Activated CD8-positive, alpha-beta T cell treated with anti-CD3 and anti-CD28 coated beads, Interleukin-2, amount 10 ng/mL, durations not matched to agents 7 days and 5 days (primary cell): ENCODE results near the gene HGFAC. TPM values are rescaled to one million over a fixed set of nuclear protein-coding genes. Genes with fewer than 3 reads are reported as not detected.

Experiments used
- ATAC-seq: fragments of 150-1000 bp; cut with Tn5 transposase; one replicate; pipeline ENCODE4 v1.10.0; 2021; ENCODE audit warnings: moderate library complexity
- CTCF ChIA-PET: fragments of 350-600 bp; sonication (Branson Sonifier 250); formaldehyde crosslinking; loops from one replicate; lab custom pipeline; 2021; ENCODE audit warnings: antibody characterized with exemption; lab: Charles Lee
- POLR2A ChIA-PET: fragments of 350-600 bp; sonication (Branson Sonifier 250); formaldehyde crosslinking; loops from one replicate; lab custom pipeline; 2021; ENCODE audit warnings: antibody characterized with exemption; lab: Charles Lee
- DNase-seq: peaks from one replicate; pipeline ENCODE4 v3.0.0-alpha.2; 2020
- H3K27ac Mint-ChIP-seq: one replicate; pipeline ENCODE4 v1.8.0; 2021; ENCODE audit warnings: mild to moderate bottlenecking, mixed read lengths
- H3K27me3 Mint-ChIP-seq: one replicate; pipeline ENCODE4 v1.8.0; 2021; ENCODE audit warnings: low read depth, mixed read lengths
- H3K36me3 Mint-ChIP-seq: one replicate; pipeline ENCODE4 v1.8.0; 2021; ENCODE audit warnings: low read depth, mixed read lengths
- H3K4me1 Mint-ChIP-seq: one replicate; pipeline ENCODE4 v1.8.0; 2021; ENCODE audit warnings: low read depth, mixed read lengths
- H3K4me3 Mint-ChIP-seq: one replicate; pipeline ENCODE4 v1.8.0; 2021; ENCODE audit warnings: mild to moderate bottlenecking, mixed read lengths
- H3K9me3 Mint-ChIP-seq: one replicate; pipeline ENCODE4 v1.8.0; 2022; ENCODE audit warnings: mixed read lengths; ENCODE audit not compliant: insufficient read depth
- total RNA-seq, 2 experiments: library from RNA; stranded (reverse); gene quantifications; one replicate each; pipeline ENCODE4 v1.2.3, GENCODE V29; 2021

HGFAC gene
- total RNA-seq, 2 experiments from 2014 or later = not detected

DNA sequence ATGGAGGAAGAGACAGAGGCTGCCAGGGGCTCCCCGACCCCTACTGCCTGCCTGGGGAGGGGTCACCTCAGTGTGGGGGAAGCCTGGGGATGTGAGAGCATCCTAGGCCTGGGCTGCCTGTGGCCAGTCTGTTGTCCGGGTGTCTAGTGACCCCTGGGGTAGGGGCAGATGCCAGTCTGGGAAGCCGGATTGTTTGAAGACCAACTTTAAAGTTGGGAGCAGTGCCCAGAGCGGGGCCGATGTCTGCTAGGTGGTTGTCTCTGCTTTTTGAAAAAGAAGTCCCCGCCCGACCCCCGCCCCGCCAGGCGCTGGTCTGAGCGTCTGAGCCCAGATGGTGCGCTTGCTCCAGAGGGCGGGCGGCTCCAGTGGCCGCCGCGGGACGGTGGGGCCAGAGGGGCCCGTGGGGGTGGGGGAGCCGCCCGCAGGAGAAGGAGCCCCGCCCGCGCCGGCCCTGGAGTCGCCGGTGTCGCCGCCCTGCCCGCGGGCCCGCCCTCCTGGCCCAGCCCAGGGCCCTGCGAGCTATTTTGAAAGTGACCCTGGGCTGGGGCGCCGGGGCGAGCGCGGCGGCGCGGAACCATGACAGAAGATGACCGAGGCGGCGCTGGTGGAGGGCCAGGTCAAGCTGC is 21.1 kb downstream of the HGFAC start, which contains the start of gene DOK7:
Gene DOK7, plus strand, starts transcription at position 517 of the 626 bp plus-strand sequence. Its CDS starts 70 bp downstream, at position 587.
- no peak within 1 kb of the TSS for H3K4me3 Mint-ChIP-seq
- DNase-seq (no peak), ATAC-seq (no peak)
- H3K27me3 Mint-ChIP-seq = peaks cover 15% of the 10 kb centered on the region
- H3K9me3 Mint-ChIP-seq = no peaks in the 10 kb centered on the region
- CTCF ChIA-PET = no interaction called here
- H3K4me1 Mint-ChIP-seq = no peaks in the 10 kb centered on the region
- no peaks in the 10 kb centered on the region for H3K36me3 Mint-ChIP-seq
- no peak within 1 kb of the TSS for H3K27ac Mint-ChIP-seq
- POLR2A ChIA-PET = no interaction called here

- Mint-ChIP-seq H3K36me3 (no peaks in the 10 kb centered on the region), H3K27me3 (peaks cover 12% of the 10 kb centered on the region), H3K4me1 (no peaks in the 10 kb centered on the region), H3K4me3 (no peak overlapping the region), H3K27ac (no peak overlapping the region), H3K9me3 (no peaks in the 10 kb centered on the region)
- DNase-seq (no peak), ATAC-seq (no peak)
- POLR2A ChIA-PET = no interaction called here
- CTCF ChIA-PET = no interaction called here
Measured at GRCh38 chr4:3463556-3464348, 22.0 kb downstream of the HGFAC start.

DNA sequence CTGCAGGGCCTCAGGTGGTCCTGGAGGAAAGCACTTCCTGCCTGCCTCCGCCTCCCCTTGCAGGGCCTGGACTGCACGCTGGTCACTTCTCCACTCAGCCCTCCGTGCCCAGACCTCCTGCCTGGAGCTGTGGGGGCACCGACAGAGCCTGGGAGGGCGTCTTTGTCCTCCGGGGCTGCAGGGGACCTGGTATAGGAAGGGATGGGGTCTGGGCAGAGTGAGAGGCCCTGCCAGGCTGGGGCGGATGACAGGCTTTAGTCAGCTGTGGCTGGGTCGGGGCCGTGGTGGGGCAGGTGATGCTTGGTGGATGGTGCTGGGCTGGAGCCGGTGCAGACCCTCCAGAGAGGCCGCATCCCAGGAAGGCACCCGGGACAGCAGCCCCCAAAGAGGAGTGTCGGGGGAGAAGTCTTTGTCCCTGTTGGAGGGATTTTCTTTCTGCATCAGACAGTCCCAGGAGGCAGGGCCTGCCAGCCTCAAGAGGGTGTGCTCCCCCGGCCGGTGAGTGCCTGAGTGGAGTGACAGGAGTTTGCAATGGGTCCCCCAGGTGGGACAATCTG is 22.7 kb downstream of the HGFAC start:
- no peaks in the 10 kb centered on the region for H3K4me1 Mint-ChIP-seq
- no peak for DNase-seq
- H3K27ac Mint-ChIP-seq = no peak overlapping the region
- H3K36me3 Mint-ChIP-seq = no peaks in the 10 kb centered on the region
- no peaks in the 10 kb centered on the region for H3K9me3 Mint-ChIP-seq
- ATAC-seq = no peak
- H3K4me3 Mint-ChIP-seq = no peak overlapping the region
- H3K27me3 Mint-ChIP-seq = peaks cover 10% of the 10 kb centered on the region
- ChIA-PET POLR2A (no interaction called here), CTCF (no interaction called here)

- no peaks in the 10 kb centered on the region for H3K4me1 Mint-ChIP-seq
- H3K36me3 Mint-ChIP-seq = no peaks in the 10 kb centered on the region
- H3K27me3 Mint-ChIP-seq = peaks cover 7% of the 10 kb centered on the region
- no peak for DNase-seq
- ATAC-seq = no peak
- H3K4me3 Mint-ChIP-seq = no peak overlapping the region
- H3K9me3 Mint-ChIP-seq = no peaks in the 10 kb centered on the region
- CTCF ChIA-PET = no interaction called here
- POLR2A ChIA-PET = no interaction called here
- no peak overlapping the region for H3K27ac Mint-ChIP-seq
Measured at GRCh38 chr4:3464911-3465697, 23.3 kb downstream of the HGFAC start.

- H3K27ac Mint-ChIP-seq = no peak overlapping the region
- ChIA-PET POLR2A (interaction anchor here (0.5 kb wide), 1 partner anchor 297 kb away, joined by 3 read pairs; no protein-coding TSS in a partner anchor), CTCF (no interaction called here)
- no peak for ATAC-seq
- no peak for DNase-seq
- H3K27me3 Mint-ChIP-seq = peaks cover 4% of the 10 kb centered on the region
- H3K4me1 Mint-ChIP-seq = no peaks in the 10 kb centered on the region
- H3K4me3 Mint-ChIP-seq = no peak overlapping the region
- no peaks in the 10 kb centered on the region for H3K36me3 Mint-ChIP-seq
- no peaks in the 10 kb centered on the region for H3K9me3 Mint-ChIP-seq
Measured at GRCh38 chr4:3465698-3466671, 24.2 kb downstream of the HGFAC start.

DNA sequence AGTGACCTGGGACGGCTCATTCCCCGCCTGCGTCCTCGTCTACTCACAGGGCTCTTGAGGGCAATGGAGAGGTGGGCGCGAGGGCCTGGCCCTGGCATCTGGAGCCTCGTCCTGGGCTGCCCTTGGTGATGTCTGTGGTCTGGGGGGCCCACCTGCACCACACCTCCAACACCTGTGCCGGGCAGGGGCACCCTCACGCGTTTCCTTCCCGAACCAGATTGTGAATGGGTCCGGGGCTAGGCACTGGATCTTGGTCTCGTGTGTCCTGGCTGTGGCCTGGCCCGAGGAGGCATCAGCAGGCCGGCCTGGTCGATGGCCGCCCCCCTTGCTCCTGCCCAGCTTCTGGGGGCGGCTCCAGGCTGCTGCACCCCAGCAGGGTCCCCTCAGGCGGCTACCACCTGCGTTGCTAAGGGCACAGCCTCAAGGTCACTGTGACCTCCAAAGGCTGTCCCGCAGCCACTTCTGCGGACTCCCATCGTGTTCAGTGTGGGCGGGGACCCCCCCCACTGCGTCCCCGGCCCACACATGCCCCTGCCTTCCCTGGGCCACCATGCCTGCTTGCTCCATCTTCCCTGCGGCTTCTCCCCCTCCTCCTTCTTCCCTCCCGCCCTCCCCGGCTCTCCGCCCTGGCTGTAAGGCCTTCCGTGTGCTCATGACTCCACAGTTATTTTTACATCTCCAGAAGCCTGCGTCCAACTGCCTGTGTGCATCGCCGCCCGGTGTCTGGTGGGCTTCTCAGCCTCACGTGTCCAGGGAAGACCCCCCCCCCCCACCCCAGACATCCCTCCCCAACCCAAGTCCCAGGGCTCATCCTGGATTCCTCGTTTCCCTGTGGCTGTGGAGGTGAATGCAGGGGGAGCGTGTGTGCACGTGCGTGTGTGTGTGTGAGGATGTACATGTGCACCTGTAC is 25.2 kb downstream of the HGFAC start:
- no peak for ATAC-seq
- ChIA-PET CTCF (no interaction called here), POLR2A (interaction anchor here (0.5 kb wide), 1 partner anchor 298 kb away, joined by 3 read pairs; no protein-coding TSS in a partner anchor)
- Mint-ChIP-seq H3K4me3 (no peak overlapping the region), H3K27ac (no peak overlapping the region), H3K27me3 (peaks cover 4% of the 10 kb centered on the region), H3K4me1 (no peaks in the 10 kb centered on the region), H3K9me3 (no peaks in the 10 kb centered on the region), H3K36me3 (no peaks in the 10 kb centered on the region)
- DNase-seq = no peak

- Mint-ChIP-seq H3K4me1 (no peaks in the 10 kb centered on the region), H3K4me3 (no peak overlapping the region), H3K36me3 (no peaks in the 10 kb centered on the region), H3K27ac (no peak overlapping the region), H3K9me3 (no peaks in the 10 kb centered on the region), H3K27me3 (no peaks in the 10 kb centered on the region)
- ATAC-seq = no peak
- CTCF ChIA-PET = no interaction called here
- POLR2A ChIA-PET = no interaction called here
- DNase-seq = no peak
Measured at GRCh38 chr4:3467601-3468031, 25.8 kb downstream of the HGFAC start.

GRCh38 chr4:3468154-3468553 is 26.4 kb downstream of the HGFAC start:
- no peaks in the 10 kb centered on the region for H3K27me3 Mint-ChIP-seq
- H3K4me3 Mint-ChIP-seq = no peak overlapping the region
- no peak overlapping the region for H3K27ac Mint-ChIP-seq
- DNase-seq (no peak), ATAC-seq (no peak)
- no peaks in the 10 kb centered on the region for H3K36me3 Mint-ChIP-seq
- H3K4me1 Mint-ChIP-seq = no peaks in the 10 kb centered on the region
- POLR2A ChIA-PET = no interaction called here
- CTCF ChIA-PET = no interaction called here
- H3K9me3 Mint-ChIP-seq = no peaks in the 10 kb centered on the region

- Mint-ChIP-seq H3K4me3 (no peak overlapping the region), H3K9me3 (no peaks in the 10 kb centered on the region), H3K36me3 (no peaks in the 10 kb centered on the region), H3K4me1 (no peaks in the 10 kb centered on the region), H3K27ac (no peak overlapping the region), H3K27me3 (no peaks in the 10 kb centered on the region)
- ATAC-seq (no peak), DNase-seq (no peak)
- POLR2A ChIA-PET = no interaction called here
- CTCF ChIA-PET = no interaction called here
Measured at GRCh38 chr4:3468804-3469203, 27.0 kb downstream of the HGFAC start.

DNA sequence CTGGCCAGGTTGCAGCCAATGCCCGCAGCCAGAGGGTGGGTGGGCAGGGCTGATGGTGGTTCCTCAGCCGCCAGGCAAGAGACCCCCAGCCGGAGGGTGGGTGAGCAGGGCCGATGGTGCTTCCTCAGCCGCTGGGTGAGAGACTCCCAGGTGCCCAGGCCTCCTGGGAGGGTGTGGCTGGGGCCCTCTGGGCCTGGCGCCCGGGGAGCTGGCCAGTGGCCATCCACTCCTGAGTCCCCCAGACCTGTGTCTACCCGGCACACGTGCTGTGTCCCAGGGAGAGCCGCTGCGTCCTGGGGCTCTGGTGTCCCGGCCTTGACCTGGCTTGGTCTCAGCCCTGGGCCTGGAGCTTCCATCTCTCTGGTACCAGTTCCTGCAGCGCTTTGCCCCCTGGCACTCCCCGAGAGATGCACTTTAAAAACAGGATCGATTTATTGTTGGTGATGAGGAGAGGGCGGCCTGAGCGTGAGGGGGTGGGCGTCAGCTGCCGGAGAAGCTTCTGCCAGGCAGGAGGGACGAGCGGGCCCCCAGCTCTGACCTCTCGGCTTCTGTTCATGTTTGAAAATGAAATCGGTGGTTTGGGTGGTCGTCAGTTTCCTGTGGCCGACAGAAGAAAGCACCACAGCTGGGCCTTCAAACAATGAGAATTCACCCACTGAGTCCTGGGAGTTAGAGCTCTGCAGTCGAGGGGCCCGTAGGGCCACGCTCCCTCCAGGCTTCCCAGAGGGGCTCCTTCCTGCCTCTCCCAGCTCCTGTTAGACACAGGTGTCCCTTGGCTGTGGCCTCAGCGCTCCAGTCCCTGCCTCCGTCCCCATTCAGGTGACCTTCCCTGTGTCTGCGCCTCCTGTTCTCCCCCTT is 27.8 kb downstream of the HGFAC start:
- no peak overlapping the region for H3K4me3 Mint-ChIP-seq
- H3K9me3 Mint-ChIP-seq = no peaks in the 10 kb centered on the region
- CTCF ChIA-PET = no interaction called here
- H3K27ac Mint-ChIP-seq = no peak overlapping the region
- no peaks in the 10 kb centered on the region for H3K4me1 Mint-ChIP-seq
- POLR2A ChIA-PET = no interaction called here
- ATAC-seq (no peak), DNase-seq (no peak)
- H3K27me3 Mint-ChIP-seq = no peaks in the 10 kb centered on the region
- H3K36me3 Mint-ChIP-seq = no peaks in the 10 kb centered on the region
